IMR-90 (cell line): ENCODE measurements around the gene SLC35F1.

Experiments
- CTCF ChIP-seq: conservative IDR thresholded peaks from 2 replicates; pipeline ENCODE4 v1.5.1; 2012; ENCODE audit warnings: mild to moderate bottlenecking, low read depth, low read length, improper control_type of control experiment
- MAFK ChIP-seq: IDR thresholded peaks from 2 replicates; pipeline ENCODE4 v1.6.1; 2012; ENCODE audit warnings: low read depth, low read length, improper control_type of control experiment
- MXI1 ChIP-seq: IDR thresholded peaks from 2 replicates; pipeline ENCODE4 v1.6.1; 2012; ENCODE audit warnings: low read depth, mild to moderate bottlenecking, low read length, moderate library complexity, borderline replicate concordance

- TF ChIP-seq MAFK (no peak), CTCF (no peak), MXI1 (no peak)
Observed at GRCh38 chr6:118165500-118165899, 258.4 kb downstream of the SLC35F1 start.
